ENCODE data around the gene SRSF11. TPM values are rescaled to one million over a fixed set of nuclear protein-coding genes. Genes with fewer than 3 reads are reported as not detected.

Gene SRSF11
- total RNA-seq, 1 donor from 2014 or later = 146 TPM

DNA sequence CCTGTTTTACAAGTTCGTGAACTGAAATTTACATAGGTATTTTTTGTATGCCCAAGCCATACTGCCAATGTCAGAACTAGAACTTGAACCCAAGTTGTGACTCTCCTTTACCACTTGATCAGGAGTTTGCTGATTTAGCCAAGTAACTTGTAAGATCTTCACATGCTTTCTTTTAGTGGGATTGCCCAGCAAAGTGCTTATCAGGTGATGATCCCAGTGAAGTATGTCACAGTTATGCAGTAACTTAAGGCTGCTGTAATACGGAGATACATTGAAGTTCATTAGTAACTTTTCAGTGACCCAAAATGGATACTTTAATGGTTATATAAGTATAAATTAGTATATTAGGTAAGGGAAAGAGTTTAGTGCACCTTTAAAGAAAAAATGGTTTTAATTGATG is 3.8 kb downstream of the SRSF11 start:
- peaks cover 53% of the 10 kb centered on the region for H3K4me1 ChIP-seq
- intact Hi-C loops (cut with DNase I) = no loop called here
- DNase-seq = no peak
- H3K27ac ChIP-seq = no peak overlapping the region
- no peak overlapping the region for H3K4me3 ChIP-seq
- peaks cover 53% of the 10 kb centered on the region for H3K36me3 ChIP-seq
- H3K27me3 ChIP-seq = no peaks in the 10 kb centered on the region
- no peaks in the 10 kb centered on the region for H3K9me3 ChIP-seq
- no peak for ATAC-seq
- TF ChIP-seq CTCF (IDR thresholded peaks at IDR 0.05) = no peak

DNA sequence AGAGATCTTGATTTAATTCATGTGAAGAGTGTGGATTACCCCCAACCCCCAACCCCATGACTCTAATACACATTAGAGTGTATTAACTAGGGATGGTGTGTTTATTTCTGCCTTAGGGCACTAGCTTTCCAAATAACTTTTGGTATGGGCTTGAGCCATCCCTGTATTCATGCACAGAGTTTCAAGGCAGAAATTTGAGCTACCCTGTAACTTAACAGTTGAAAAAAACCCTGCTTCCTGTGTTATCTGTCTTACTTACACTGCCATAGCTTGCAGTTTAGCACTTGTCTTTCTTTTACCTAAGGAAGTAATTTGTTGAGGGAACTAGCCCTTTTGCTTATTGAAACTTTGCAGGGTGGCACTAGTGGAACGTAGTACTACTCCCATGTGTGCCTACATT is 6.3 kb downstream of the SRSF11 start:
- Histone ChIP-seq H3K27ac (no peak overlapping the region), H3K27me3 (no peaks in the 10 kb centered on the region), H3K4me3 (no peak overlapping the region), H3K4me1 (peaks cover 45% of the 10 kb centered on the region), H3K36me3 (peaks cover 78% of the 10 kb centered on the region), H3K9me3 (no peaks in the 10 kb centered on the region)
- DNase-seq (no peak), ATAC-seq (no peak)
- intact Hi-C loops (cut with DNase I) = no loop called here
- no peak for TF ChIP-seq CTCF (IDR thresholded peaks at IDR 0.05)

DNA sequence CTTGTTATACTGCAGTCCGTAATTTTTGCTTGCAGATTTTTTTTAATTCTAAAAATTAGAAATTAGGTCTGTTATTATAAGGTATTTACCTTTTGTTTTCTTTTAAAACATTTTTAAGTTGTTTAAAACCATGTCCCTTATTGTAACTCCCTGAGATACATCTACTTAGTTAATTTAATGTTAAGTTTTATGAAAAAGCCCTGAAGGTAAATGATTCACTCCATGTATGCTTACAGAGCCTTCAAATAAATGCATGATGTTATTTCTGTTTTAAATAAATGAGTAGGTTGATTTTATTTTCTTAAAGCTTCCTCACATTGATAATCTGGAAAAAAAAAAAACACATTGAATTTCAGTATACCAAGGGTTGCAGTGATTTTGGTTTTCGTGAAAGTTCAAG is 7.5 kb downstream of the SRSF11 start:
- peaks cover 81% of the 10 kb centered on the region for H3K36me3 ChIP-seq
- peaks cover 33% of the 10 kb centered on the region for H3K4me1 ChIP-seq
- no peaks in the 10 kb centered on the region for H3K9me3 ChIP-seq
- no peak overlapping the region for H3K4me3 ChIP-seq
- DNase-seq (no peak), ATAC-seq (no peak)
- H3K27me3 ChIP-seq = no peaks in the 10 kb centered on the region
- TF ChIP-seq CTCF (IDR thresholded peaks at IDR 0.05) = no peak
- H3K27ac ChIP-seq = no peak overlapping the region
- intact Hi-C loops (cut with DNase I) = no loop called here

- intact Hi-C loops (cut with DNase I) = loop anchor here (10.0 kb wide), 1 partner anchor 843 kb away; no protein-coding TSS in a partner anchor
- ATAC-seq = no peak
- no peak for TF ChIP-seq CTCF (IDR thresholded peaks at IDR 0.05)
Measured at GRCh38 chr1:70231475-70231874, 10.3 kb downstream of the SRSF11 start.

GRCh38 chr1:70234733-70235132 is 13.6 kb downstream of the SRSF11 start:
- no peaks in the 10 kb centered on the region for H3K9me3 ChIP-seq
- no peak for TF ChIP-seq CTCF (IDR thresholded peaks at IDR 0.05)
- intact Hi-C loops (cut with DNase I) = loop anchor here (10.0 kb wide), 1 partner anchor 840 kb away; no protein-coding TSS in a partner anchor
- H3K4me3 ChIP-seq = no peak overlapping the region
- DNase-seq (no peak), ATAC-seq (no peak)
- H3K27me3 ChIP-seq = no peaks in the 10 kb centered on the region
- no peaks in the 10 kb centered on the region for H3K4me1 ChIP-seq
- H3K27ac ChIP-seq = no peak overlapping the region
- H3K36me3 ChIP-seq = peaks cover 100% of the 10 kb centered on the region

More at GRCh38 chr1:70231475-70231874, 10.3 kb downstream of the SRSF11 start:
- Histone ChIP-seq H3K36me3 (peaks cover 88% of the 10 kb centered on the region), H3K27me3 (no peaks in the 10 kb centered on the region), H3K9me3 (no peaks in the 10 kb centered on the region), H3K27ac (no peak overlapping the region), H3K4me3 (no peak overlapping the region), H3K4me1 (peaks cover 15% of the 10 kb centered on the region)
- DNase-seq = no peak

DNA sequence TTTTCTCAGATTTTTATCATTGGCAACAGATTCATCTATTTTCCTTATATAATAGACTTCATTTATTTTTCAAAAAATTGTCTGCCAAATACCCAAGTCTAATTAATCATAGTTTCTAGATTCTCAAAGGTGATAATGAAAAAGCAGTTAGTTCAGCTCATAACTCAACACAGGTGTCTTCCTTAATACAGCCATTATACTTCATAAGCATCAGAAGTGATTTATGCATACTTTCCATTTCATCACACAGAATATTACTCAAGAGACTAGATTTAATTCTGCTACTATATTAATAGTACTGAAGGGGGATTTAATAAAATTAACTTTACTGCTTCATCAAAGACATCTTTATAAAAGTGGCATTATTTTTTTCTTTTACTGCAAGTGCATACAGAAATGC is 18.8 kb downstream of the SRSF11 start:
- DNase-seq (no peak), ATAC-seq (no peak)
- peaks cover 100% of the 10 kb centered on the region for H3K36me3 ChIP-seq
- intact Hi-C loops (cut with DNase I) = loop anchor here (10.0 kb wide), 1 partner anchor 835 kb away; no protein-coding TSS in a partner anchor
- H3K27me3 ChIP-seq = no peaks in the 10 kb centered on the region
- TF ChIP-seq CTCF (IDR thresholded peaks at IDR 0.05) = no peak
- no peak overlapping the region for H3K4me3 ChIP-seq
- no peaks in the 10 kb centered on the region for H3K4me1 ChIP-seq
- no peak overlapping the region for H3K27ac ChIP-seq
- no peaks in the 10 kb centered on the region for H3K9me3 ChIP-seq

Measured in upper lobe of right lung (tissue), 1 donor.